Measurements from ENCODE around the gene ZSWIM8. TPM values are rescaled to one million over a fixed set of nuclear protein-coding genes. Genes with fewer than 3 reads are reported as not detected.

ZSWIM8 gene
- total and polyA plus RNA-seq, 2 donors (not counting 1 experiment from before 2014, with no cell fraction given), result 110 to 147 TPM

DNA sequence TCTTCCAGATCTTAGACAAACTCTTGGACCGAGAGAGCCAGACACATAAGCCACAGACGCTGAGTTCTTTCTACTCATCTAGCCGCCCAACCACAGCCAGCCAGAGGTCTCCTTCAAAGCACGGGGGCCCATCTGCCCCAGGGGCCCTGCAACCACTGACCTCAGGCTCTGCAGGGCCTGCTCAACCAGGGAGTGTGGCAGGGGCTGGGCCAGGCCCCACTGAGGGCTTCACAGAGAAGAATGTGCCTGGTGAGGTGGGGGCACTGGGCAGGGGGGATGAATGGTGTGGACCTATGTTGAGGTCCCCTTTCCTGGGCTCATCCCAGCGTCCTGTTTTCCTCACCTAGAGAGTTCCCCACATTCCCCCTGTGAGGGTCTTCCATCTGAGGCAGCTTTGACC lies 11.4 kb downstream of the ZSWIM8 start:
- H3K9me3 ChIP-seq (ENCODE audit: control extremely low read depth in 1 of 3, control insufficient read depth in 2 of 3, insufficient read depth in 1 of 3, low read length in 2 of 3), result no peaks in the 10 kb centered on the region
- H3K27me3 ChIP-seq (replicated peaks in 1 of 4; ENCODE audit: control extremely low read depth in 1 of 4, control insufficient read depth in 3 of 4, insufficient read depth in 4 of 4, low read length in 3 of 4), result no peaks in the 10 kb centered on the region
- H3K27me3 Mint-ChIP-seq, result no peaks in the 10 kb centered on the region
- TF ChIP-seq, protein P1, sequence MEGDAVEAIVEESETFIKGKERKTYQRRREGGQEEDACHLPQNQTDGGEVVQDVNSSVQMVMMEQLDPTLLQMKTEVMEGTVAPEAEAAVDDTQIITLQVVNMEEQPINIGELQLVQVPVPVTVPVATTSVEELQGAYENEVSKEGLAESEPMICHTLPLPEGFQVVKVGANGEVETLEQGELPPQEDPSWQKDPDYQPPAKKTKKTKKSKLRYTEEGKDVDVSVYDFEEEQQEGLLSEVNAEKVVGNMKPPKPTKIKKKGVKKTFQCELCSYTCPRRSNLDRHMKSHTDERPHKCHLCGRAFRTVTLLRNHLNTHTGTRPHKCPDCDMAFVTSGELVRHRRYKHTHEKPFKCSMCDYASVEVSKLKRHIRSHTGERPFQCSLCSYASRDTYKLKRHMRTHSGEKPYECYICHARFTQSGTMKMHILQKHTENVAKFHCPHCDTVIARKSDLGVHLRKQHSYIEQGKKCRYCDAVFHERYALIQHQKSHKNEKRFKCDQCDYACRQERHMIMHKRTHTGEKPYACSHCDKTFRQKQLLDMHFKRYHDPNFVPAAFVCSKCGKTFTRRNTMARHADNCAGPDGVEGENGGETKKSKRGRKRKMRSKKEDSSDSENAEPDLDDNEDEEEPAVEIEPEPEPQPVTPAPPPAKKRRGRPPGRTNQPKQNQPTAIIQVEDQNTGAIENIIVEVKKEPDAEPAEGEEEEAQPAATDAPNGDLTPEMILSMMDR (IDR thresholded peaks at IDR 0.05), result no peak
- TF ChIP-seq EZH2 (IDR thresholded peaks at IDR 0.05; ENCODE audit: borderline replicate concordance, insufficient read depth, low read depth, low read length, poor library complexity, severe bottlenecking), result no peak
- DNase-seq (no peak), ATAC-seq (ENCODE audit: low read depth) (no peak)
- intact Hi-C loops (cut with micrococcal nuclease), result no loop called here
- H3K4me1 Mint-ChIP-seq, result no peaks in the 10 kb centered on the region
- no peak overlapping the region for H3K4me3 Mint-ChIP-seq
- H3K27ac Mint-ChIP-seq, result no peak overlapping the region
- no peaks in the 10 kb centered on the region for H3K4me1 ChIP-seq (ENCODE audit: control insufficient read depth in 2 of 2, insufficient read depth in 2 of 2, low read length in 2 of 2)
- peaks cover 0 to 66% of the 10 kb centered on the region in 2 experiments for H3K36me3 ChIP-seq (replicated peaks in 1 of 2; ENCODE audit: control extremely low read depth in 1 of 2, control insufficient read depth in 1 of 2, extremely low read depth in 1 of 2, insufficient read depth in 2 of 2, low read length in 1 of 2)
- H3K4me2 ChIP-seq (replicated peaks; ENCODE audit: low read depth, low read length, poor library complexity, severe bottlenecking), result no peak overlapping the region
- H3K4me3 ChIP-seq (ENCODE audit: control extremely low read depth in 1 of 5, extremely low read depth in 1 of 5, insufficient read depth in 1 of 5, low read depth in 2 of 5, low read length in 4 of 5), result no peak overlapping the region
- no peak overlapping the region for H2AFZ ChIP-seq (ENCODE audit: insufficient read depth, low read depth, low read length, poor library complexity, severe bottlenecking)
- ChIA-PET POLR2A (no interaction called here), CTCF (no interaction called here)
- peaks cover 2% of the 10 kb centered on the region for H4K20me1 ChIP-seq (ENCODE audit: control insufficient read depth, insufficient read depth, low read length, poor library complexity, severe bottlenecking)
- H3K79me2 ChIP-seq (ENCODE audit: control insufficient read depth, insufficient read depth, low read length), result peaks cover 12% of the 10 kb centered on the region
- no peaks in the 10 kb centered on the region for H3K9me3 Mint-ChIP-seq (ENCODE audit: insufficient read depth)
- no peak overlapping the region for H3K9ac ChIP-seq (ENCODE audit: low read length)
- H3K27ac ChIP-seq (ENCODE audit: low read length in 2 of 2), result no peak overlapping the region
- 81% methylated on average over 4 of the region's 5 CpGs for WGBS (ENCODE audit: insufficient coverage)

DNA sequence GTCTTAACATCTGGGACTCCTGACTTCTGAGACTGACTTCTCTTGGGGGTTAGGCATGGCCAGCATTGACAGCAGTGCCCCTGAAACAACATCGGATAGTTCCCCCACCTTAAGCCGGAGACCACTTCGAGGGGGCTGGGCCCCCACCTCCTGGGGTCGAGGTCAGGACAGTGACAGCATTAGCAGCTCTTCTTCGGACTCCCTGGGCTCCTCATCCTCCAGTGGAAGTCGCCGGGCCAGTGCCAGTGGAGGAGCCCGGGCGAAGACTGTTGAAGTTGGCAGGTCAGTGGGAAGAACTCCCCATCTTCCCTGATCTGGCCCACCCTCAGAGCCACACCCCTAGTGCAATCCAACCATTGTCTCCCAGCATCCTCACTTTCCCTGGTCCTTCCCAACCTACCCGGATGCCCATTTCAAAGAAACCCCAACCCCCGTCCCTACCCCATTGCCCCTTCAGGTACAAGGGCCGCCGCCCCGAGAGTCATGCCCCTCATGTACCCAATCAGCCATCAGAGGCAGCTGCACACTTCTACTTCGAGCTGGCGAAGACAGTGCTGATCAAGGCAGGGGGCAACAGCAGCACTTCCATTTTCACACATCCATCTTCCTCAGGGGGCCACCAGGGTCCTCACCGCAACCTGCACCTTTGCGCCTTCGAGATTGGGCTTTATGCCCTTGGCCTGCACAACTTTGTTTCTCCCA lies 12.1 kb downstream of the ZSWIM8 start:
- CTCF ChIA-PET, result no interaction called here

More for the DNA sequence above, 12.1 kb downstream of the ZSWIM8 start:
- H3K27ac Mint-ChIP-seq, result no peak overlapping the region
- Histone ChIP-seq H3K4me1 (ENCODE audit: control insufficient read depth in 2 of 2, insufficient read depth in 2 of 2, low read length in 2 of 2) (no peaks in the 10 kb centered on the region), H3K9me3 (ENCODE audit: control extremely low read depth in 1 of 3, control insufficient read depth in 2 of 3, insufficient read depth in 1 of 3, low read length in 2 of 3) (no peaks in the 10 kb centered on the region), H3K36me3 (replicated peaks in 1 of 2; ENCODE audit: control extremely low read depth in 1 of 2, control insufficient read depth in 1 of 2, extremely low read depth in 1 of 2, insufficient read depth in 2 of 2, low read length in 1 of 2) (peaks cover 0 to 66% of the 10 kb centered on the region in 2 experiments), H3K27me3 (replicated peaks in 1 of 4; ENCODE audit: control extremely low read depth in 1 of 4, control insufficient read depth in 3 of 4, insufficient read depth in 4 of 4, low read length in 3 of 4) (no peaks in the 10 kb centered on the region), H3K79me2 (ENCODE audit: control insufficient read depth, insufficient read depth, low read length) (peaks cover 6% of the 10 kb centered on the region), H3K27ac (ENCODE audit: low read length in 2 of 2) (no peak overlapping the region), H4K20me1 (ENCODE audit: control insufficient read depth, insufficient read depth, low read length, poor library complexity, severe bottlenecking) (peaks cover 6% of the 10 kb centered on the region), H2AFZ (ENCODE audit: insufficient read depth, low read depth, low read length, poor library complexity, severe bottlenecking) (no peak overlapping the region), H3K4me2 (replicated peaks; ENCODE audit: low read depth, low read length, poor library complexity, severe bottlenecking) (no peak overlapping the region), H3K9ac (ENCODE audit: low read length) (no peak overlapping the region), H3K4me3 (ENCODE audit: control extremely low read depth in 1 of 5, extremely low read depth in 1 of 5, insufficient read depth in 1 of 5, low read depth in 2 of 5, low read length in 4 of 5) (no peak overlapping the region)
- POLR2A ChIA-PET, result interaction anchor here (0.9 kb wide), 1 partner anchor 17 kb away, joined by 3 read pairs; no protein-coding TSS in a partner anchor
- TF ChIP-seq, protein P1 (IDR thresholded peaks at IDR 0.05), result no peak
- TF ChIP-seq EZH2 (IDR thresholded peaks at IDR 0.05; ENCODE audit: borderline replicate concordance, insufficient read depth, low read depth, low read length, poor library complexity, severe bottlenecking), result no peak
- intact Hi-C loops (cut with micrococcal nuclease), result no loop called here
- no peak for DNase-seq
- H3K9me3 Mint-ChIP-seq (ENCODE audit: insufficient read depth), result no peaks in the 10 kb centered on the region
- no peaks in the 10 kb centered on the region for H3K4me1 Mint-ChIP-seq
- no peak for ATAC-seq (ENCODE audit: low read depth)
- H3K27me3 Mint-ChIP-seq, result no peaks in the 10 kb centered on the region
- WGBS (ENCODE audit: insufficient coverage), result 92% methylated on average over 13 of the region's 19 CpGs
- H3K4me3 Mint-ChIP-seq, result no peak overlapping the region

All from B cell (primary cell).